Stimulated activated effector memory CD8-positive, alpha-beta T cell treated with anti-CD3 and anti-CD28 coated beads, Interleukin-12 subunit alpha, Interleukin-12 subunit beta, amount 100 ng/mL, for 72 hours (primary cell): ENCODE data around the gene NFATC3.

Experiments used
- ATAC-seq: fragments of 150-1000 bp; cut with Tn5 transposase; 2 replicates; pipeline ENCODE4 v1.10.0; 2021
- DNase-seq, 2 donors: peaks; one replicate each; pipeline ENCODE4 v3.0.0; 2021 to 2022; ENCODE audit warnings: low spot score in 2 of 2
- H3K27ac Mint-ChIP-seq: one replicate; pipeline ENCODE4 v1.8.0; 2022; ENCODE audit warnings: mild to moderate bottlenecking, mixed read lengths
- H3K36me3 Mint-ChIP-seq: one replicate; pipeline ENCODE4 v1.8.0; 2022; ENCODE audit warnings: mild to moderate bottlenecking, mixed read lengths
- H3K4me1 Mint-ChIP-seq: one replicate; pipeline ENCODE4 v1.8.0; 2022; ENCODE audit warnings: mixed read lengths
- H3K4me3 Mint-ChIP-seq: one replicate; pipeline ENCODE4 v1.8.0; 2022; ENCODE audit warnings: mild to moderate bottlenecking, mixed read lengths
- H3K9me3 Mint-ChIP-seq: one replicate; pipeline ENCODE4 v1.8.0; 2022; ENCODE audit warnings: mixed read lengths

The NFATC3 gene

DNA sequence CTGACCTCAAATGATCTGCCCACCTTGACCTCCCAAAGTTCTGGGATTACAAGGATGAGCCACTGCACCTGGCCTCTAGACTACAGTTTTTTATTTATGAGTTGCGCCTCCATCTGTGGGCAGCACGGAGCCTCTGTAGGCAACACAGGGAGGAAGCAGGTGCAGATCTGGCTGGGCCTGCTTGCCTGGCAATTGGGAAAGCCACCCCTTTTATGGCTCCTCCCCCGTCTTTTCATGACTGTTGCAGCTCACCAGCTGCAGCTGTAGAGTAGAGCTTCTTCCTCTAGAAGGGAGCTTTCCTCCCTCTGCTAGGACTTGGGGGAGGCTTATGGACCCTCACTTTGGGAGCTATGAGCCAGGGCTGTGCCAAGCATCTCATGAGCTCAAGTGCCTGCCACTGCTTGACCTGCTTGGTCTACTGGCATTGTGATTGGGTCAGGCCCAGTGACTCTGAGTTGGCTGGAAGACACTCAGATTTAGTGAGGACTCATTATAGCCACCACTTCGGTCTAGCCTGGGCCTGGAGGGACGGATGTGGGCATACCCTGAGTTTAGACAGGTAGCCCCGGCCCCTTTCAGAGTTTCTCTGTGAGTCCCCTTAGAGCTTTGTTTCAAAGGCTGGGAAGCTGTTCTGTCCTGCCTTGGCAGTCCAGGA lies 172.2 kb downstream of the NFATC3 start:
- H3K4me3 Mint-ChIP-seq = no peak overlapping the region
- H3K9me3 Mint-ChIP-seq = no peaks in the 10 kb centered on the region
- peaks cover 29% of the 10 kb centered on the region for H3K36me3 Mint-ChIP-seq
- H3K4me1 Mint-ChIP-seq = peaks cover 10% of the 10 kb centered on the region
- DNase-seq (no peak), ATAC-seq (no peak)
- no peak overlapping the region for H3K27ac Mint-ChIP-seq

DNA sequence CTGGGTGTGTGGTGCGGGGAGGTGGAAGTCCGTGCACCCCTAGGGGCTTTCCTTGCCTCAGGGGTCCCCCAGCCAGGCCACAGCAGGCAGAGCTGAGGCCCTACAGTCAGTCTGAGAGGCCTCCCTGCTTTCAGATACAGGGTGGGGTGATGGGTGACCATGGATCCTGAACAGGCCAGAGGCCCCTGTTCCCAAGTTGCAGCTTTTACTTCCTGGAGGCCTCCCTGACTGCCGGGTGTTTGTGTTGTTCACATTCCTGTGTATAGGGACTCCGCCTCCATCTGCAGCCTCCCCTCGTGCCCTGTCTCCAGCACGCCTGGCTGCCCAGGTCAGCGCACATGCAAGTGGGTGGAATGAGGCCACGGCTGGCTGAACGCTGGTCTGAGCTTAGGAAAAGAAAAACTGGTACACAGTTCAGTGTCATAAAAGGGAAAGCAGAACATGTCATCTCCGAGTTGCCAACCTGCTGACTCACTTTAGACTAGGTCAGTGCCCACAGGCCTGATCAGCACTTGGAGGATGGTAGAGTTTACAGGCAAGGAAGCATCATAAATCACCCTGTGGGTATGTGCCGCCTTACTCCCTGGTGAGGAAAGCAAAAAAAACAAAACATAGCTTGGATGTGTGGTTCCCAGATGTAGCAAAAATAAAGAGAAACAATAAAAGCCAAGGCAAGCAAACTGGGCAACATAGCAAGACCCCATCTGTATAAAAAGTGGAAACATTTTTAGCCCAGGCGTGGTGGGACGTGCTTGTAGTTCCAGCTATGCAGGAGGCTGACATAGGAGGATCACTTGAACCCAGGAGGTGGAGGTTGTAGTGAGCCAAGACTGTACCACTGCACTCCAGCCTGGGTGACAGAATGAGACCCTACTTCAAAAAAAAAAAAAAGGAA lies 173.0 kb downstream of the NFATC3 start:
- Mint-ChIP-seq H3K4me3 (no peak overlapping the region), H3K36me3 (peaks cover 23% of the 10 kb centered on the region), H3K4me1 (peaks cover 14% of the 10 kb centered on the region), H3K27ac (no peak overlapping the region), H3K9me3 (no peaks in the 10 kb centered on the region)
- ATAC-seq (peak; percentile 38), DNase-seq (no peak)

DNA sequence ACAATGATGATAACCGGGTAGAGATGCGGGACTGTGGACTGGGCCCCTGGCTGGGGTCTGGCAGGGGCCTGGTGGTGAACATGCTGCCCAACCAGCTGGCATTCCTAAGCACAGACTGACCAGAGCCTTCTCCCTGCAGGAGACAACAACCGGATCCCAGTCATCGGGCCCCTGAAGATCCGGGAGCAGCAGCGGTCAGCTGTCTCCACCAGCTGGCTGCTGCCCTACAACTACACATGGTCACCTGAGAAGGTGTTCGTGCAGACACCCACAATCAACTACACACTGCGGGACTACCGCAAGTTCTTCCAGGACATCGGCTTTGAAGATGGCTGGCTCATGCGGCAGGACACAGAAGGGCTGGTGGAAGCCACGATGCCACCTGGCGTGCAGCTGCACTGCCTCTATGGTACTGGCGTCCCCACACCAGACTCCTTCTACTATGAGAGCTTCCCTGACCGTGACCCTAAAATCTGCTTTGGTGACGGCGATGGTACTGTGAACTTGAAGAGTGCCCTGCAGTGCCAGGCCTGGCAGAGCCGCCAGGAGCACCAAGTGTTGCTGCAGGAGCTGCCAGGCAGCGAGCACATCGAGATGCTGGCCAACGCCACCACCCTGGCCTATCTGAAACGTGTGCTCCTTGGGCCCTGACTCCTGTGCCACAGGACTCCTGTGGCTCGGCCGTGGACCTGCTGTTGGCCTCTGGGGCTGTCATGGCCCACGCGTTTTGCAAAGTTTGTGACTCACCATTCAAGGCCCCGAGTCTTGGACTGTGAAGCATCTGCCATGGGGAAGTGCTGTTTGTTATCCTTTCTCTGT lies 174.0 kb downstream of the NFATC3 start:
- ATAC-seq (no peak), DNase-seq (no peak)
- Mint-ChIP-seq H3K9me3 (no peaks in the 10 kb centered on the region), H3K4me3 (no peak overlapping the region), H3K27ac (no peak overlapping the region), H3K36me3 (peaks cover 19% of the 10 kb centered on the region), H3K4me1 (peaks cover 23% of the 10 kb centered on the region)

DNA sequence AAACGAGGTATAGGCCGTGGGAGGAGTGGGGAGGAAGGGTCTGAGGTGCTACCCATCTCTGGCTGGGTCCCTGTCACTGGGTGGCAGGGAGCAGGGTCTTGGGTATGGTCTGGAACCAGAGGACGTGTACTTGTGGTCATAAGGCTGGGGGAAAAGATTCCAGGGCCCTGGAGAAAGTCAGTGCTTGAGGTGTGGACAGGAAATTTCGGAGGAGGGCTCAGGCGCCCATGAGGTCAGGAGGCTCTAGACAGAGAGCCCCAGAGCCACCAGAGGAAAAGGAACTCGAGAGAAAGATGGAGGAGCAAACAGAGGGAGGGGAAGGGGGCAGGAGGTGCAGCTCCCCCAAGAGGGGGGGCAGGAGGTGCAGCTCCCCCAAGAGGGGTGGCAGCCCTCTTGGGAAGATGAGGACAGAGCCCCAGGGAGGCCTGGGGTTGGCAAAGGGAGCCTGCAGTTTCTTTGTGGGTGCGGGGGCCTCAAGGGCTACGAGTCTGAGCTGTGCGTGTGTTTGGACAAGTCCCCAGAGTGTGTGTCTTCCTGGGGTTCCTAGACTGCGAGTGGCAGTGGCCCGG lies 178.5 kb downstream of the NFATC3 start:
- H3K9me3 Mint-ChIP-seq = no peaks in the 10 kb centered on the region
- H3K36me3 Mint-ChIP-seq = peaks cover 43% of the 10 kb centered on the region
- H3K4me1 Mint-ChIP-seq = peaks cover 46% of the 10 kb centered on the region
- H3K4me3 Mint-ChIP-seq = peak overlapping the region; percentile 91
- DNase-seq (no peak), ATAC-seq (no peak)
- peak overlapping the region; percentile 98 for H3K27ac Mint-ChIP-seq

DNA sequence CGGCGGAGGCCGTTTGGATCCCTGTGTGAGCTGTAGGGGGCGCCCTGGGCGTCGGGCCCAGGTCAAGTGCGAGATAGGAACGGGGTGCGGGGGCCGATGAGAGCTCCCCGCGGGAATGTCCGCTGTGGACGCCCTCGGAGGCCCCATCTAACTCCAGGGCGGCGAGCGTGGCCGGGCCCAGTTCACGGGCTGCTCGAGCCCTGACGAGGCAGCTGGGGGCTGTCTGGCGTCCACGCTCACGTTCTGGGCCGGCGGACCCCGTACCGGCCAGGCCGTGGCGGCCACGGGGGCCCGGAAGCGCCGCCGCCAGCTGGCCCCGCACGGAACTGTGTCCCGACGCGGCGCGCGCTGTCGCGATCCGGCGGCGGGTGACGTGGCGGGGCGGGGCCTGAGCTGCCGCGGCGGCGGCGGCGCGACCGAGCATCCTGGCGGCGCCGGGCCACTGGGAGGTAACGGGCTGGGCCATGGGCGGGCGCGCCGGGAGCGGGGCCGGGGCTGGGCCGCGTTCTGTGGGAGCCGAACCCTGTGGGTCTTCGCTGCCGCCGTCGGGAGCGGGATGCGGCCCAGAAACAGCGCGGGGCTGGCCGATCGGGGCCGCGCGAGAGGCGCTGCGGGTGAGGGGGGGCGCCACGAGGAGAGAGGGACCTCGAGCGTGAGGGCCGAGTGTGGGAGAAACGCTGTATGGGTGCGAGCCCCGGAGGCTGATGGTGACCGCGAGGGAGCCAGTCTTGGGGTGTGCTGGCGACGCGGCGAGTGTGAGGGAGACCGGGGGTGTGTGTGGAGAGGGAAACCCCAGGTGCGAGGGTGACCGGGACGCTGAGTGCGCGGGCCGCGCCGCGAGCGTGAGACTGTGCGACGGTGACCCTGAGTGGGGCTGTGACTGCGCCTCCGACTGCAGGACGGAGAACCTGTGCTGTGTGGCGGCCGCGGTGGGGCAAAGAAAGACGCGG lies 179.2 kb downstream of the NFATC3 start, which contains the start of gene SLC7A6:
Gene SLC7A6 (plus strand): TSS at position 399 of the 950 bp plus-strand sequence. CDS start 10,201 bp downstream, outside the sequence.
- ATAC-seq (peak; percentile 87), DNase-seq (peak; percentile 85 to 90)
- peaks cover 52% of the 10 kb centered on the region for H3K4me1 Mint-ChIP-seq
- peak within 1 kb of the TSS; percentile 91 for H3K4me3 Mint-ChIP-seq
- H3K27ac Mint-ChIP-seq = peak within 1 kb of the TSS; percentile 98
- no peaks in the 10 kb centered on the region for H3K9me3 Mint-ChIP-seq
- H3K36me3 Mint-ChIP-seq = peaks cover 49% of the 10 kb centered on the region

DNA sequence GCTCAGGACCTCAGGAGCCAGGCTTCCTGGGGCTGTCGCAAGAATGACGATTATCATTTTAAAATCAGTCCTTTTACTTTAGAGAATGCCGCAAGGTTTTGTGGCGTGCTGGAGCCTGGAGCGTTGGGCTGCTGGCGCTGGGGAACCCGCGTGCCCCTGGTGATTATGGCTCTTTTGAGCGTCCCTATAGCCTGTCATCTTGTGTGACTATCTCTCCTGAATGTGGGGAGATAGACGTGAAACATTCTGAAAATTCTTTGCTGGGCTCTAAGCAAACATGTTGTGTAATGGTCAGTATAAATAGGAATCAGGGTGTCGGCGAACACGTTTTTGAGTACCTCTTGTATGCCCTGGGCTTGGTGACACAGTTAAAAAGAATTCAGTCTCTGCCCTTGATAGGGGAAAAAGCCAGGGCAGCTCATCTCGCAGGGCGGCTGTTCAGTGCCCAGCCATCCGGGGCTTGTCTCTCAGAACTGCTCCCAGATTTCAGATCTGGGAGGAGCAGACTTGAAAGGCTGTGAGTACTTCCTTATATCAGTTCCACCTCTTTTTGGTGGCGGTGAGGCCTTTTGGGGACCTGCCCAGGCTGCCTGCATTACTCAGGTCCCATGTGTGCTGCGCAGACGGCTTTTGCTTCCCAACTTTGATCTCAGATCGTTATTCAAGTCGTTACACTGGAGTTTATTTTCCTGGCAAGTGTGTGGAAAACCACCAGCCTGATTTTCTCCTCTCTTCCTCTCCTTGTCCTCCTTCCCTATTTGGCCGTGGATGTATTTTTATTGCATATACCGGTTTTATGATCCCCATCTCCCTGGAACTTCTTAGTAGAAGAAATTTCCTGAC lies 180.1 kb downstream of the NFATC3 start:
- DNase-seq (peak in 1 of 2 donors; percentile 63), ATAC-seq (peak; percentile 12)
- Mint-ChIP-seq H3K27ac (peak overlapping the region; percentile 98), H3K9me3 (no peaks in the 10 kb centered on the region), H3K36me3 (peaks cover 55% of the 10 kb centered on the region), H3K4me1 (peaks cover 61% of the 10 kb centered on the region), H3K4me3 (peak overlapping the region; percentile 91)

DNA sequence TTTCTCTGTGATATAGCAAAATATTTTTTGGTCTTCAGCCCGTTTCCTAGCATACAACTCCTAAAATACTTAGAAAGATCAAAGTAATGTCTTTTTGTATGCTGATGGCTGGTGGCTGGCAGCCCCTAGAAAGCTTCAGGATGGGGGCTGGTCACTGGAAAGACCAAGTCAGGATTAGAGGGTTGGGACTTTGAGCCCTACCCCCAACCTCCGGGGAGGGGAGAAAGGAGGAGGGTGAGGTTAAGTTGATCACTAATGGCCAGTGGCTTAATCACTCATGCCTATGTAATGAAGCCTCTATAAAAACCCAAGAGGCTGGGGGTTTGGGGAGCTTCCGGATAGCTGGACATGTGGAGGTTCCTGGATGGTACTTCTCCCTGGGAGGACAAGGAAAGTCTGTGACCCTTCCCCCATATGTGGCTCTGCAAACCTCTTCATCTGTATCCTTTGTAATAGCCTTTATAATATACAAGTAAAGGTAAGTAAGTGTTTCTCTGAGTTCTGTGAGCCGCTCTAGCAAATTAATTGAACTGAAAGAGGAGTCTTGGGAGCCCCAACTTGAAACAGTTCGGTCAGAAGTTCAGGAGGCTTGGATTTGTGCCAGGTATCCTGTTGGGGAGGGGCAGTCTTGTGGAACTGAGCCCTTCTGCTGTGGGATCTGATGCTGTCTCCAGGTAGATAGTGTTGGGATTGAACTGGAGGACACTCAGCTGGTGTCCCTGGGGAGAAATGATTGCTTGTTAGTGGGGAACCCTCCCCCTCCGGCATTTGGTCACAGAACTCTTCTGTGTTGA lies 182.6 kb downstream of the NFATC3 start:
- no peak for DNase-seq
- Mint-ChIP-seq H3K36me3 (peaks cover 76% of the 10 kb centered on the region), H3K9me3 (no peaks in the 10 kb centered on the region), H3K4me1 (peaks cover 74% of the 10 kb centered on the region), H3K27ac (peak overlapping the region; percentile 65), H3K4me3 (peak overlapping the region; percentile 91)
- ATAC-seq = no peak

DNA sequence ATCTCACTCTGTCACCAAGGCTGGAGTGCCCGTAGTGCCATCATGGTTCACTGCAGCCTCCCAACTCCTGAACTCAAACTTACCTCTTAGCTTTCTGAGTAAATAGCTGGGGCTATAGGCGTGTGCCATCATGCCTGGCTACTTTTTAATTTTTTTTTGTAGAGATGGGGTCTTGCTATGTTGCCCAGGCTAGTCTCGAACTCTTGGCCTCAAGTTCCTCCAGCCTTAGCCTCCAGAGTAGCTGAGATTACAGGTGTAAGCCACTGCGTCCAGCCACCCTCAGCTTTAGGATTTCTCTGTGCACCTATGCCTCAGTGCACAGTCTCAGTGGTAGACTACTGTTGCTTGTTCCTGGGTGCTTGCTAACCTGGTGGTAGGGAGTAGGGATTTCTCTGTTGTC lies 184.6 kb downstream of the NFATC3 start:
- Mint-ChIP-seq H3K4me3 (peak overlapping the region; percentile 34), H3K9me3 (no peaks in the 10 kb centered on the region), H3K4me1 (peaks cover 79% of the 10 kb centered on the region), H3K27ac (peak overlapping the region; percentile 89), H3K36me3 (peaks cover 89% of the 10 kb centered on the region)
- DNase-seq = no peak
- ATAC-seq = peak; percentile 20

DNA sequence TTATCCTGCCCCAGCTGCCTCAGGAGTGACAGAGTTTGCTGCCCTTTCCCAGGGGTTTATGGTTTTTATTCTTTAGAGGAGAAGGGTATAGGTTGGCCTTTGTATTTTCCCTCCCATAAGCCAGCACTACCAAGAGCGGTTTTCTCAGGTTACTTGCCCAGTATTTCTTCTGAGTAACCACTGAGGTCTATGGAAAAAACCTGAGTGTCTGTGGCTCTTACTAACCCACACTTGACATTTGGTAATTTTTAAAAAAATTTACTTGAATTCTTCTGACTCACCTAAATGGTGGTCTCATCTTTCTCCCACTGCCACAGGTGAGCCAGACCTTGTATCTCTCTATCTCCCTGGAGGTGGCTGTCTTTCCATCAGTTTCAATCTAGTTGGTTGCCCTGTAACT lies 185.2 kb downstream of the NFATC3 start:
- Mint-ChIP-seq H3K9me3 (no peaks in the 10 kb centered on the region), H3K27ac (peak overlapping the region; percentile 89), H3K36me3 (peaks cover 92% of the 10 kb centered on the region), H3K4me3 (peak overlapping the region; percentile 34), H3K4me1 (peaks cover 79% of the 10 kb centered on the region)
- ATAC-seq (peak; percentile 81), DNase-seq (no peak)

DNA sequence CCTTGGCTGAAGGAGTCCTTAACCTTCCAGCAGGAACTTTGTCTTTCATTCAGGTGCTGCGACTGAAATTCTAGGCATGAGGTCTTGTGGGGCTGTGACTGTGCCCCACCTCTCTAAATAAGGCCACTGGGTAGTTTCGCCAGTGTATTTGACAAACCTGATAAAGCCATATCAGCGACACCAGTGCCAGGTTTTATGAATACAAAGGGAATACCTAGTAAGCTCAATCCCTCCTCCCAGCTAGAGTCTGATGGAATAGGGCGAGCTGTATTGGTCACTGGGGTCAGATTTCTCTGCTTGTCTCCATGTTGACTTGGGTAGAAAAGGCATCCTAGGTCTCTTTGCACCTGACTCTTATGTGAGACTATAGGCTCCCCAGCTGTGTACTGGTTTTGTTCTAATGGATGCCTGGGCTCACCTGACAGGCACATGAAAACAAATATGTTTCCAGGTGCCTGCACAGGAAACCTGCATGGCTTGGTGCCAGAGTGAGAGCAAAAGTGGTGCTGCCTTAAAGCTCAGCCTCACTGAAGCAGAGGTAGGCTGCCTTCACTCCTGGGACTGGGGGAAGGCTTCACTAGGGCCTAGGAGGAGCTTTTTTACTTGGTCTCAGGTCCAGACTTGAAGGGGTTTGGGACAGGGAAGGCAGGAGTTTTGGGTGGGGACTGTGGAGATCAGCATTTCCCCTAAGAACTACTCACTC lies 187.5 kb downstream of the NFATC3 start:
- H3K9me3 Mint-ChIP-seq = no peaks in the 10 kb centered on the region
- H3K4me3 Mint-ChIP-seq = peak overlapping the region; percentile 57
- DNase-seq (no peak), ATAC-seq (no peak)
- H3K36me3 Mint-ChIP-seq = peaks cover 96% of the 10 kb centered on the region
- peak overlapping the region; percentile 91 for H3K27ac Mint-ChIP-seq
- H3K4me1 Mint-ChIP-seq = peaks cover 82% of the 10 kb centered on the region

DNA sequence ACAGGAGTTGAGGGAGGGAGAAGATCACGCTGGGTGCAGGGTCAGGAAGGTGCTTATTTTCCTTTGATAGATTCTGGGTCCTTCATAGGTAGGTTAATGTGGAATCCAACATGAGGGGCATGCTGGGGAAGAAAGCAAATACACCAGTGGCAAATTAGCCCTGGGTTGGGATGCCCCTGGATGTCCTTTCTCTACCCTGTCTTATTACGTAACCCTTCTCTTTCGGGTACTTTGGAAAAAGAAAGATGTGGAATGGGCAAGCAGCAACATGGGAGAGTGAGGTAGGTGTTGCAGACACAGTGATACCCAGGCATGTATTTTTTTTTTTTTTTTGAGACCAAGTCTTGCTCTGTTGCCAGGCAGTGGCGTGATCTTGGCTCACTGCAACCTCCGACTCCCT lies 188.3 kb downstream of the NFATC3 start:
- ATAC-seq (no peak), DNase-seq (no peak)
- peak overlapping the region; percentile 57 for H3K4me3 Mint-ChIP-seq
- H3K36me3 Mint-ChIP-seq = peaks cover 96% of the 10 kb centered on the region
- H3K4me1 Mint-ChIP-seq = peaks cover 75% of the 10 kb centered on the region
- peak overlapping the region; percentile 91 for H3K27ac Mint-ChIP-seq
- no peaks in the 10 kb centered on the region for H3K9me3 Mint-ChIP-seq

DNA sequence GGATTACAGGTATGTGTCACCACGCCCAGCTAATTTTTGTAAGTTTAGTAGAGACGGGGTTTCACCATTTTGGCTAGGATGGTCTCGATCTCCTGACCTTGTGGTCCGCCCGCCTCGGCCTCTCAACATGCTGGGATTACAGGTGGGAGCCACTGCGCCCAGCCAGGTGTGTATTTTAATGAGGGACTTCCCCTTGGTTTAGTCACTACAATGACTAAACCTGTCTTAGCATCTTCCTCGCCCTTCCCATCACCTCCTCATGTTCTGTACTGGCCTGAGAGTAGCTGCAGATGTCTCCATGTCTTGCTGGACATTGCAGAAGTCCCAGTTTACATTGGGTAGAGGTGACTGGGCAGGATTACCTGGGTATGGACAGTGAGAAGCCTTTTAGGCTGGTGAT lies 188.7 kb downstream of the NFATC3 start:
- Mint-ChIP-seq H3K4me1 (peaks cover 75% of the 10 kb centered on the region), H3K4me3 (peak overlapping the region; percentile 57), H3K27ac (peak overlapping the region; percentile 91), H3K9me3 (no peaks in the 10 kb centered on the region), H3K36me3 (peaks cover 92% of the 10 kb centered on the region)
- ATAC-seq (no peak), DNase-seq (no peak)
